HEK293 (cell line): ENCODE measurements around the gene CASTOR2.

Experiments used
- CTCF ChIA-PET: fragments of 350-600 bp; formaldehyde crosslinking; extraction: SDS; loops from one replicate; lab custom pipeline; 2021; ENCODE audit warnings: antibody characterized with exemption; lab: Yijun Ruan, JAX
- POLR2A ChIA-PET: fragments of 300-600 bp; formaldehyde crosslinking; extraction: SDS; loops from one replicate; lab custom pipeline; 2020; ENCODE audit warnings: antibody characterized with exemption, inconsistent platforms; lab: Yijun Ruan, JAX
- H3K27ac ChIP-seq: fragments of 200-500 bp; sonication (Bioruptor generic); 2 replicates; pipeline ENCODE4 v1.5.1; 2014; ENCODE audit warnings: low read depth, low read length, control low read depth, inconsistent platforms; ENCODE audit errors: extremely low read depth
- H3K36me3 ChIP-seq, 2 experiments: fragments of 200-500 bp in 1 of 2; sonication (Bioruptor generic) in 1 of 2; 1 replicate in 1 of 2; 2 replicates in 1 of 2; pipeline ENCODE4 v1.5.1; 2014 to 2017; ENCODE audit warnings: inconsistent platforms in 2 of 2, low read length in 2 of 2; ENCODE audit not compliant: control insufficient read depth in 2 of 2, insufficient read depth in 1 of 2
- H3K4me1 ChIP-seq: fragments of 200-500 bp; sonication (Bioruptor generic); 2 replicates; pipeline ENCODE4 v1.5.1; 2014; ENCODE audit warnings: mild to moderate bottlenecking, low read length, inconsistent platforms; ENCODE audit not compliant: control insufficient read depth, insufficient read depth
- H3K4me3 ChIP-seq: 2 replicates; pipeline ENCODE4 v1.5.1; 2011; ENCODE audit warnings: low read depth, mild to moderate bottlenecking, control low read depth, low read length, moderate library complexity
- H3K9me3 ChIP-seq: fragments of 200-500 bp; sonication (Bioruptor generic); 2 replicates; pipeline ENCODE4 v1.5.1; 2014; ENCODE audit warnings: low read depth, low read length, inconsistent platforms; ENCODE audit not compliant: control insufficient read depth, insufficient read depth
- FEZF1 ChIP-seq: fragments of 450-650 bp; formaldehyde crosslinking; IDR thresholded peaks from 2 replicates; pipeline ENCODE4 v1.5.1; 2016; ENCODE audit warnings: missing biosample characterization, missing genetic modification characterization
- GFI1B ChIP-seq: fragments of 450-650 bp; formaldehyde crosslinking; IDR thresholded peaks from 2 replicates; pipeline ENCODE4 v1.5.1; 2016; ENCODE audit warnings: missing biosample characterization, missing genetic modification characterization
- GLI4 ChIP-seq: fragments of 450-650 bp; formaldehyde crosslinking; IDR thresholded peaks from 2 replicates; pipeline ENCODE4 v1.5.1; 2016; ENCODE audit warnings: missing biosample characterization, missing genetic modification characterization
- GLIS1 ChIP-seq: fragments of 450-650 bp; formaldehyde crosslinking; IDR thresholded peaks from 2 replicates; pipeline ENCODE4 v1.5.1; 2016; ENCODE audit warnings: missing biosample characterization, missing genetic modification characterization
- OVOL3 ChIP-seq: fragments of 450-650 bp; formaldehyde crosslinking; IDR thresholded peaks from 2 replicates; pipeline ENCODE4 v1.5.1; 2016; ENCODE audit warnings: missing biosample characterization, missing genetic modification characterization
- SETDB1 ChIP-seq: IDR thresholded peaks from one replicate; pipeline ENCODE4 v1.6.1; 2017; ENCODE audit warnings: mild to moderate bottlenecking, low read length, moderate library complexity, mixed read lengths; ENCODE audit not compliant: insufficient read length
- ZBTB1 ChIP-seq: fragments of 450-650 bp; formaldehyde crosslinking; IDR thresholded peaks from 2 replicates; pipeline ENCODE4 v1.5.1; 2016; ENCODE audit warnings: missing biosample characterization, missing genetic modification characterization
- ZBTB7A ChIP-seq: fragments of 450-650 bp; formaldehyde crosslinking; IDR thresholded peaks from 2 replicates; pipeline ENCODE4 v1.5.1; 2016; ENCODE audit warnings: low read depth, missing biosample characterization, missing genetic modification characterization
- ZIC2 ChIP-seq: fragments of 450-650 bp; formaldehyde crosslinking; IDR thresholded peaks from 2 replicates; pipeline ENCODE4 v1.5.1; 2016; ENCODE audit warnings: missing biosample characterization, missing genetic modification characterization
- ZNF16 ChIP-seq: fragments of 450-650 bp; formaldehyde crosslinking; IDR thresholded peaks from 2 replicates; pipeline ENCODE4 v1.5.1; 2016; ENCODE audit warnings: low read depth, missing biosample characterization, missing genetic modification characterization
- ZNF169 ChIP-seq: fragments of 450-650 bp; formaldehyde crosslinking; IDR thresholded peaks from 2 replicates; pipeline ENCODE4 v1.5.1; 2016; ENCODE audit warnings: missing biosample characterization, missing genetic modification characterization
- ZNF184 ChIP-seq: fragments of 450-650 bp; IDR thresholded peaks from 2 replicates; pipeline ENCODE4 v1.5.1; 2018; ENCODE audit warnings: missing biosample characterization, mild to moderate bottlenecking, missing genetic modification characterization
- ZNF223 ChIP-seq: fragments of 450-650 bp; formaldehyde crosslinking; IDR thresholded peaks from 2 replicates; pipeline ENCODE4 v1.5.1; 2016; ENCODE audit warnings: missing biosample characterization, missing genetic modification characterization
- ZNF274 ChIP-seq, 2 experiments: fragments of 200-500 bp in 1 of 2; fragments of 450-650 bp in 1 of 2; sonication (Bioruptor generic) in 1 of 2; formaldehyde crosslinking in 1 of 2; IDR thresholded peaks; 2 replicates each; pipeline versions ENCODE4 v1.5.1 to v1.6.1; 2014 to 2016; ENCODE audit warnings: borderline replicate concordance in 1 of 2, inconsistent platforms in 1 of 2, low read length in 1 of 2, missing biosample characterization in 1 of 2, missing genetic modification characterization in 1 of 2
- ZNF292 ChIP-seq: fragments of 450-650 bp; formaldehyde crosslinking; IDR thresholded peaks from 2 replicates; pipeline ENCODE4 v1.5.1; 2016; ENCODE audit warnings: low read depth, missing biosample characterization, missing genetic modification characterization, borderline replicate concordance
- ZNF350 ChIP-seq: fragments of 450-650 bp; formaldehyde crosslinking; IDR thresholded peaks from 2 replicates; pipeline ENCODE4 v1.5.0; 2017; ENCODE audit warnings: missing biosample characterization, mild to moderate bottlenecking, missing genetic modification characterization
- ZNF37A ChIP-seq: fragments of 450-650 bp; IDR thresholded peaks from 2 replicates; pipeline ENCODE4 v1.5.1; 2018; ENCODE audit warnings: missing biosample characterization, missing genetic modification characterization
- ZNF394 ChIP-seq: fragments of 450-650 bp; formaldehyde crosslinking; IDR thresholded peaks from 2 replicates; pipeline ENCODE4 v1.5.1; 2016; ENCODE audit warnings: missing biosample characterization, missing genetic modification characterization, mild to moderate bottlenecking, moderate library complexity, borderline replicate concordance
- ZNF433 ChIP-seq: fragments of 450-650 bp; formaldehyde crosslinking; IDR thresholded peaks from 2 replicates; pipeline ENCODE4 v1.5.1; 2016; ENCODE audit warnings: missing biosample characterization, missing genetic modification characterization, low read depth
- ZNF510 ChIP-seq: fragments of 450-650 bp; formaldehyde crosslinking; IDR thresholded peaks from 2 replicates; pipeline ENCODE4 v1.5.1; 2018; ENCODE audit warnings: mild to moderate bottlenecking, missing genetic modification characterization, missing biosample characterization; ENCODE audit not compliant: insufficient replicate concordance
- ZNF777 ChIP-seq: fragments of 450-650 bp; formaldehyde crosslinking; IDR thresholded peaks from 2 replicates; pipeline ENCODE4 v1.5.1; 2017; ENCODE audit warnings: missing biosample characterization, missing genetic modification characterization, borderline replicate concordance
- ZNF837 ChIP-seq: fragments of 450-650 bp; formaldehyde crosslinking; IDR thresholded peaks from 2 replicates; pipeline ENCODE4 v1.5.1; 2016; ENCODE audit warnings: missing biosample characterization, missing genetic modification characterization
- ZNF843 ChIP-seq: fragments of 450-650 bp; formaldehyde crosslinking; IDR thresholded peaks from 2 replicates; pipeline ENCODE4 v1.5.1; 2016; ENCODE audit warnings: missing biosample characterization, missing genetic modification characterization
- TF ChIP-seq, protein P1 (sequence below): fragments of 450-650 bp; formaldehyde crosslinking; IDR thresholded peaks from 2 replicates; pipeline ENCODE4 v1.5.1; 2017; ENCODE audit warnings: missing biosample characterization, missing genetic modification characterization
- TF ChIP-seq, protein P2 (sequence below): fragments of 450-650 bp; formaldehyde crosslinking; IDR thresholded peaks from 2 replicates; pipeline ENCODE4 v1.5.1; 2016; ENCODE audit warnings: missing biosample characterization, missing genetic modification characterization
- TF ChIP-seq, protein P3 (sequence below): fragments of 450-650 bp; formaldehyde crosslinking; IDR thresholded peaks from 2 replicates; pipeline ENCODE4 v1.5.1; 2016; ENCODE audit warnings: missing biosample characterization, missing genetic modification characterization

The CASTOR2 gene

DNA sequence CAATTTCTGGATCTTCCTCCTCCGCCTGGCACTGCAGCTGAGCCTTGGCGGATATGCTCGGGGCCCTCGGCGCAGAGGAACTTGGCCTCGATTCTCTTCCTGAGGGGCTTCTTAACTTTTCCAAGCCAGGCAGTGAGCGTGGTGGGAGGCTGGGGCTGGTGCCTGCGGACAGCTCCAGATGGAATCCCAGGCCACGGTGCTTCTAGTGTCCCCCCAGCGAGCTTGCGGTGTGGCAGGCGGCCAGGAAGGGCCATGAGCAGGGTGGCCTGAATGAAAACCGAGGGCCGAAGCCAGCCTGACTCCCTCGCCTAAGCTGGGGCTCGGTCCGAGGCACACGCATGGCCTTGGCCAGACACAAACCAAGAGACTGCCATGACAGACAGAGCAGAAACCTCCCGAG is 77.8 kb downstream of the CASTOR2 start:
- ChIA-PET POLR2A (no interaction called here), CTCF (no interaction called here)
- Histone ChIP-seq H3K4me3 (no peak overlapping the region), H3K4me1 (no peaks in the 10 kb centered on the region), H3K9me3 (no peaks in the 10 kb centered on the region), H3K27ac (no peak overlapping the region), H3K36me3 (peaks cover 0 to 22% of the 10 kb centered on the region in 2 experiments; a peak in 2 of 3 replicates)
- TF ChIP-seq ZBTB1 (tag by site-specific recombination) (no peak), ZNF16 (no peak), ZNF394 (tag by site-specific recombination) (no peak), SETDB1 (no peak), ZNF223 (tag by site-specific recombination) (no peak), ZNF433 (tag by site-specific recombination) (no peak), ZNF837 (tag by site-specific recombination) (no peak), ZNF510 (no peak), ZNF843 (no peak), ZNF37A (tag by site-specific recombination) (no peak), GFI1B (no peak), ZNF184 (tag by site-specific recombination) (no peak)
- TF ChIP-seq, protein P1, sequence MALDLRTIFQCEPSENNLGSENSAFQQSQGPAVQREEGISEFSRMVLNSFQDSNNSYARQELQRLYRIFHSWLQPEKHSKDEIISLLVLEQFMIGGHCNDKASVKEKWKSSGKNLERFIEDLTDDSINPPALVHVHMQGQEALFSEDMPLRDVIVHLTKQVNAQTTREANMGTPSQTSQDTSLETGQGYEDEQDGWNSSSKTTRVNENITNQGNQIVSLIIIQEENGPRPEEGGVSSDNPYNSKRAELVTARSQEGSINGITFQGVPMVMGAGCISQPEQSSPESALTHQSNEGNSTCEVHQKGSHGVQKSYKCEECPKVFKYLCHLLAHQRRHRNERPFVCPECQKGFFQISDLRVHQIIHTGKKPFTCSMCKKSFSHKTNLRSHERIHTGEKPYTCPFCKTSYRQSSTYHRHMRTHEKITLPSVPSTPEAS = no peak

DNA sequence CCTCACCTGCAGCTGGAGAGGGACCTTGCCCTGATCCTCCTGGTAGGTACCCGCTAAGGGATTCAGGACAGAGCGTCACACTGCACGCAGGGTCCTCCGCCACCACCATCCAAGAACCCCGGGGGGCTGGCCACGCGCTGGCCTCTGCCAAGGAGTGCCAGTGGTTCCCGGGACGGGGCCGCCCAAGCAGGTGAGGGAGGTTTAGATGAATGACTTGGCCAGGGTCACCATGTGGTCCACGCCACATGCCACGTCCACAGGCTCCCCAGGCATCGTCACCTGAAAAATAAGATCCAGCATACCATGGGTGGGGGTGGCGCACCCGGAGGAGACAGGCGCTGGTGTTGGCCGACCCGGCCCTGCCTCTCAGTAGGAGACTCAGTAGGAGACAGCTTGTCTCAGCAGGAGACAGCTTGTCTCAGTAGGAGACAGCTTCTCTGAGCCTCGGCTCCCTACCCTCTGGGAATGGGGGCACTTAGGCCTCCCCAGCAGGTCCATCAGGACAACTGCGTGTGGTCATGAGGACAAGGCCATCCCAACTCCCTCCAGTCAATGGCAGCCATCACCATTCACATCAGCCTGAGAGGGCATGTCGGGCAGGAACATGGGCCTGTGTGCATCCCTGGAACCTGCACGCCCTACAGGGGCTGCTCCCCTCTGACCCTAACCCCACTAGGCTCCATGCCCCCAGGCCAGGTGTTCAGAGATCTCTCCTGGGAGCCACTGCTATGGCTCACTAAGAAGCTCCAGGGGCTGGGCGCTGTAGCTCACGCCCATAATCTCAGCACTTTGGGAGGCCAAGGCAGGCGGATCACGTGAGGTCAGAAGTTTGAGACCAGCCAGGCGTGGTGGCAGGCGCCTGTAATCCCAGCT is 78.6 kb downstream of the CASTOR2 start:
- ChIA-PET POLR2A (no interaction called here), CTCF (interaction anchor here (0.6 kb wide), 1 partner anchor 593 kb away, joined by 3 read pairs; no protein-coding TSS in a partner anchor)
- H3K4me3 ChIP-seq = no peak overlapping the region
- H3K27ac ChIP-seq = no peak overlapping the region
- TF ChIP-seq ZBTB7A (tag by site-specific recombination) = no peak
- TF ChIP-seq ZIC2 (tag by site-specific recombination) = peak; percentile 36
- TF ChIP-seq ZNF777 = no peak
- TF ChIP-seq FEZF1 (tag by site-specific recombination) = no peak
- TF ChIP-seq ZNF274 (IDR thresholded peaks at IDR 0.05; ENCODE audit: low read length) = no peak
- TF ChIP-seq ZNF274 (tag by site-specific recombination; IDR thresholded peaks at IDR 0.05; ENCODE audit: borderline replicate concordance) = no peak
- TF ChIP-seq GLIS1 (tag by site-specific recombination) = peak; percentile 92
- TF ChIP-seq ZNF292 (tag by site-specific recombination) = no peak
- no peaks in the 10 kb centered on the region for H3K9me3 ChIP-seq
- no peaks in the 10 kb centered on the region for H3K4me1 ChIP-seq
- H3K36me3 ChIP-seq = peaks cover 0 to 23% of the 10 kb centered on the region in 2 experiments; a peak in 2 of 3 replicates

DNA sequence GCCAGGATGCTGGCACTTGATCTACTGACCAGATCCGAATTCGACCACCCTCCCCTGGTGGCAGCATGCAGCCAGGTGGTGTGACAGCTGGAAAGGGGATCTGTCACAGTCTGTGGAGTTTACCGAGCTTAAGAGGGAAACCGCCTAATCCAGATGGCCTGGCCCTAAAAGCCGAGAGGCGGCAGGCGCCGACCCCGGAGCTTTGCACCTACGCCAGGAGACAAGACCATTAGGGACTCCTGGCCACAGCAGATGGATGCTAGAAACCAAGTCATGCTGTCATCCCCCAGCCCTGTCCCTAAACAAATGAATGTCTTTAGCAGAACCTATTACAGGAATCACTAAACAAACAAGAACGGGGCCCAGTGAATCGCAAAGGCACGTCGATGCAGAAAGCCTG is 81.4 kb downstream of the CASTOR2 start:
- H3K36me3 ChIP-seq = peaks cover 7 to 37% of the 10 kb centered on the region in 2 experiments; a peak in 2 of 3 replicates
- H3K9me3 ChIP-seq = no peaks in the 10 kb centered on the region
- CTCF ChIA-PET = interaction anchor here (0.7 to 1.1 kb wide), 5 partner anchors 10 to 656 kb away, joined by 3 to 4 read pairs (median 3); no protein-coding TSS in a partner anchor
- no peak overlapping the region for H3K4me3 ChIP-seq
- no peaks in the 10 kb centered on the region for H3K4me1 ChIP-seq
- POLR2A ChIA-PET = no interaction called here
- H3K27ac ChIP-seq = 0 out of 2 replicates have a peak overlapping the region, but pooled peaks have one; percentile 14
- TF ChIP-seq OVOL3 (tag by site-specific recombination) = no peak
- TF ChIP-seq ZNF169 (tag by site-specific recombination) = no peak
- TF ChIP-seq, protein P2, sequence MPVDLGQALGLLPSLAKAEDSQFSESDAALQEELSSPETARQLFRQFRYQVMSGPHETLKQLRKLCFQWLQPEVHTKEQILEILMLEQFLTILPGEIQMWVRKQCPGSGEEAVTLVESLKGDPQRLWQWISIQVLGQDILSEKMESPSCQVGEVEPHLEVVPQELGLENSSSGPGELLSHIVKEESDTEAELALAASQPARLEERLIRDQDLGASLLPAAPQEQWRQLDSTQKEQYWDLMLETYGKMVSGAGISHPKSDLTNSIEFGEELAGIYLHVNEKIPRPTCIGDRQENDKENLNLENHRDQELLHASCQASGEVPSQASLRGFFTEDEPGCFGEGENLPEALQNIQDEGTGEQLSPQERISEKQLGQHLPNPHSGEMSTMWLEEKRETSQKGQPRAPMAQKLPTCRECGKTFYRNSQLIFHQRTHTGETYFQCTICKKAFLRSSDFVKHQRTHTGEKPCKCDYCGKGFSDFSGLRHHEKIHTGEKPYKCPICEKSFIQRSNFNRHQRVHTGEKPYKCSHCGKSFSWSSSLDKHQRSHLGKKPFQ = no peak
- no peak for TF ChIP-seq GLI4 (tag by site-specific recombination)
- TF ChIP-seq, protein P3, sequence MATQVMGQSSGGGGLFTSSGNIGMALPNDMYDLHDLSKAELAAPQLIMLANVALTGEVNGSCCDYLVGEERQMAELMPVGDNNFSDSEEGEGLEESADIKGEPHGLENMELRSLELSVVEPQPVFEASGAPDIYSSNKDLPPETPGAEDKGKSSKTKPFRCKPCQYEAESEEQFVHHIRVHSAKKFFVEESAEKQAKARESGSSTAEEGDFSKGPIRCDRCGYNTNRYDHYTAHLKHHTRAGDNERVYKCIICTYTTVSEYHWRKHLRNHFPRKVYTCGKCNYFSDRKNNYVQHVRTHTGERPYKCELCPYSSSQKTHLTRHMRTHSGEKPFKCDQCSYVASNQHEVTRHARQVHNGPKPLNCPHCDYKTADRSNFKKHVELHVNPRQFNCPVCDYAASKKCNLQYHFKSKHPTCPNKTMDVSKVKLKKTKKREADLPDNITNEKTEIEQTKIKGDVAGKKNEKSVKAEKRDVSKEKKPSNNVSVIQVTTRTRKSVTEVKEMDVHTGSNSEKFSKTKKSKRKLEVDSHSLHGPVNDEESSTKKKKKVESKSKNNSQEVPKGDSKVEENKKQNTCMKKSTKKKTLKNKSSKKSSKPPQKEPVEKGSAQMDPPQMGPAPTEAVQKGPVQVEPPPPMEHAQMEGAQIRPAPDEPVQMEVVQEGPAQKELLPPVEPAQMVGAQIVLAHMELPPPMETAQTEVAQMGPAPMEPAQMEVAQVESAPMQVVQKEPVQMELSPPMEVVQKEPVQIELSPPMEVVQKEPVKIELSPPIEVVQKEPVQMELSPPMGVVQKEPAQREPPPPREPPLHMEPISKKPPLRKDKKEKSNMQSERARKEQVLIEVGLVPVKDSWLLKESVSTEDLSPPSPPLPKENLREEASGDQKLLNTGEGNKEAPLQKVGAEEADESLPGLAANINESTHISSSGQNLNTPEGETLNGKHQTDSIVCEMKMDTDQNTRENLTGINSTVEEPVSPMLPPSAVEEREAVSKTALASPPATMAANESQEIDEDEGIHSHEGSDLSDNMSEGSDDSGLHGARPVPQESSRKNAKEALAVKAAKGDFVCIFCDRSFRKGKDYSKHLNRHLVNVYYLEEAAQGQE (tag by site-specific recombination) = no peak
- TF ChIP-seq ZNF350 (tag by site-specific recombination) = no peak
